ENCODE data around the gene PLAGL1. TPM values are rescaled to one million over a fixed set of nuclear protein-coding genes. Genes with fewer than 3 reads are reported as not detected.

The PLAGL1 gene, protein sequence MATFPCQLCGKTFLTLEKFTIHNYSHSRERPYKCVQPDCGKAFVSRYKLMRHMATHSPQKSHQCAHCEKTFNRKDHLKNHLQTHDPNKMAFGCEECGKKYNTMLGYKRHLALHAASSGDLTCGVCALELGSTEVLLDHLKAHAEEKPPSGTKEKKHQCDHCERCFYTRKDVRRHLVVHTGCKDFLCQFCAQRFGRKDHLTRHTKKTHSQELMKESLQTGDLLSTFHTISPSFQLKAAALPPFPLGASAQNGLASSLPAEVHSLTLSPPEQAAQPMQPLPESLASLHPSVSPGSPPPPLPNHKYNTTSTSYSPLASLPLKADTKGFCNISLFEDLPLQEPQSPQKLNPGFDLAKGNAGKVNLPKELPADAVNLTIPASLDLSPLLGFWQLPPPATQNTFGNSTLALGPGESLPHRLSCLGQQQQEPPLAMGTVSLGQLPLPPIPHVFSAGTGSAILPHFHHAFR
- total RNA-seq (2022; extraction: Qiagen RNA extraction) = 5.9 to 8.7 TPM (median 8.1 TPM) in 5 replicates

DNA sequence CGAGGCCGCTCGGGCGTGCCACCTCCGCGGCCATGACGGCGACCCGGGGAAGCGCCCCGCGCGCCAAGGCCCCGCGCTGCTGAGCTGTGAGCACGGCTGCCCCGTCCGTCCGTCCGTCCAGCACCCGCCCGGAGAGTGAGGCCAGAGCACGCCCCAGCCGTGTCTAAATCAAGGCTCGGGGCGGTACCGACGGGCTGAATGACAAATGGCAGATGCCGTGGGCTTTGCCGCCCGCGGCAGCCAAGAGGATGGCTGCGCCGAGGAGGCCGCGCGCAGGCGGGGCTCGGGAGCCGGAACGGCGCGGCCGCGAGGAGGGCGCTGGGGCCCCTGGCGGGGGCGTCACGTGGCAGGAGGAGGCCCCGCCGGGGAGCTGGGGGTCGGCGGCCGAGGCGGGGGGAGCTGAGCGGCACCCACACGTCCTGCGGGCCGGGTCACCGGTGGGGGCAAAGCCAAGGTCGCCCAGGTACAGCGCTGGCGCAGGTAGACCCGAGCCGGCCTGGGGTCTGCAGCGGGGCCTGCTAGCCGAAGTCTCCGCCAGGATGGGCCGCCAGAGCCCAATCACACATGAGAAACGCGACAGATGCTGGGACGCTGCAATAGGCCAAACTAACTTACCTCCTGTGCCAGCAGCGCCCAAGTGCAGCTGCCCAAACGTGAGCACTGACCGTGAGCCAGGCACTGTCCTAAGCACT lies at the start of gene PLAGL1:
Gene PLAGL1 (minus strand): TSS at position 140 of the 692 bp plus-strand sequence. CDS start 60,123 bp downstream, outside the sequence.

Other genes starting within 250 kb of the PLAGL1 start
- gene LTV1, start 164.9 kb downstream of the PLAGL1 start, total RNA-seq (2022; extraction: Qiagen RNA extraction) = 33.0 to 40.4 TPM (median 34.6 TPM) in 5 replicates
- gene ZC2HC1B, start 143.8 kb downstream of the PLAGL1 start, total RNA-seq (2022; extraction: Qiagen RNA extraction) = not detected in 5 replicates
- 198 to 229 TPM (median 214 TPM) in 5 replicates for gene SF3B5, start 87.3 kb upstream of the PLAGL1 start, total RNA-seq (2022; extraction: Qiagen RNA extraction)
- 2.2 to 2.9 TPM (median 2.5 TPM) in 5 replicates for gene STX11, start 142.3 kb upstream of the PLAGL1 start, total RNA-seq (2022; extraction: Qiagen RNA extraction)

Data from A549 treated with Mapracorat at 1 μM for 4 hours (cell line).